AG09319 (cell line): ENCODE data around the gene CUX1.

Experiments
- DNase-seq: peaks from one replicate; pipeline ENCODE4 v3.0.0-alpha.2; 2010; ENCODE audit warnings: low read depth; ENCODE audit errors: extremely low read depth
- CTCF ChIP-seq: IDR thresholded peaks from 2 replicates; pipeline ENCODE4 v1.5.1; 2011; ENCODE audit warnings: low read depth, mild to moderate bottlenecking, inconsistent platforms, low read length, moderate library complexity

The CUX1 gene

GRCh38 chr7:102072003-102072402, 254.6 kb downstream of the CUX1 start:
- TF ChIP-seq CTCF = no peak
- no peak for DNase-seq

GRCh38 chr7:102072636-102073209, 255.3 kb downstream of the CUX1 start:
- no peak for TF ChIP-seq CTCF
- no peak for DNase-seq

- DNase-seq = no peak
- no peak for TF ChIP-seq CTCF
These were observed 256.8 kb downstream of the CUX1 start for GRCh38 chr7:102073931-102074880.

- DNase-seq = no peak
- TF ChIP-seq CTCF = no peak
These were observed 257.7 kb downstream of the CUX1 start for GRCh38 chr7:102075126-102075525.

- DNase-seq = no peak
- no peak for TF ChIP-seq CTCF
These were observed 258.2 kb downstream of the CUX1 start for GRCh38 chr7:102075553-102076135.

GRCh38 chr7:102077081-102077480, 259.7 kb downstream of the CUX1 start:
- no peak for TF ChIP-seq CTCF
- no peak for DNase-seq
